Astrocyte (in vitro differentiated cells and primary cell): ENCODE data around the gene KRT71. TPM values are rescaled to one million over a fixed set of nuclear protein-coding genes. Genes with fewer than 3 reads are reported as not detected.

Experiments used
- DNase-seq: peaks from one replicate; pipeline ENCODE4 v3.0.0-alpha.2; 2010; ENCODE audit warnings: low read depth
- FAIRE-seq: peaks from 2 replicates; lab custom pipeline; 2011; peaks lifted over from hg19 to GRCh38; lab: Jason Lieb, UNC
- H2AFZ ChIP-seq: 2 replicates; pipeline ENCODE4 v1.6.0; 2012; ENCODE audit warnings: low read depth, low read length, inconsistent platforms
- H3K27ac ChIP-seq: 2 replicates; pipeline ENCODE4 v1.5.1; 2011; ENCODE audit warnings: low read depth, low read length, inconsistent platforms
- H3K27me3 ChIP-seq: 2 replicates; pipeline ENCODE4 v1.6.0; 2011; ENCODE audit warnings: low read length, inconsistent platforms; ENCODE audit not compliant: insufficient read depth
- H3K36me3 ChIP-seq: 2 replicates; pipeline ENCODE4 v1.5.1; 2011; ENCODE audit warnings: low read length, inconsistent platforms; ENCODE audit not compliant: insufficient read depth
- H3K4me1 ChIP-seq: 2 replicates; pipeline ENCODE4 v1.5.1; 2011; ENCODE audit warnings: low read length, inconsistent platforms; ENCODE audit not compliant: insufficient read depth
- H3K4me2 ChIP-seq: 2 replicates; pipeline ENCODE4 v1.6.0; 2012; ENCODE audit warnings: low read length, inconsistent platforms
- H3K4me3 ChIP-seq: 2 replicates; pipeline ENCODE4 v1.5.1; 2011; ENCODE audit warnings: low read depth, mild to moderate bottlenecking, low read length, inconsistent platforms; ENCODE audit not compliant: insufficient read depth
- H3K79me2 ChIP-seq: 2 replicates; pipeline ENCODE4 v1.6.0; 2012; ENCODE audit warnings: mild to moderate bottlenecking, low read length, inconsistent platforms; ENCODE audit not compliant: insufficient read depth
- H3K9ac ChIP-seq: 2 replicates; pipeline ENCODE4 v1.6.0; 2012; ENCODE audit warnings: mild to moderate bottlenecking, low read length, inconsistent platforms
- H3K9me3 ChIP-seq: 2 replicates; pipeline ENCODE4 v1.5.1; 2012; ENCODE audit warnings: low read depth, mild to moderate bottlenecking, low read length, inconsistent platforms; ENCODE audit not compliant: insufficient read depth
- H4K20me1 ChIP-seq: 2 replicates; pipeline ENCODE4 v1.6.0; 2012; ENCODE audit warnings: low read length, inconsistent platforms; ENCODE audit not compliant: insufficient read depth
- H3K27ac Mint-ChIP-seq: one replicate; pipeline ENCODE4 v1.8.0; 2021; ENCODE audit warnings: mild to moderate bottlenecking, mixed read lengths; ENCODE audit not compliant: unreplicated experiment
- H3K27me3 Mint-ChIP-seq: one replicate; pipeline ENCODE4 v1.8.0; 2021; ENCODE audit warnings: low read depth, mixed read lengths; ENCODE audit not compliant: unreplicated experiment
- H3K36me3 Mint-ChIP-seq: one replicate; pipeline ENCODE4 v1.8.0; 2021; ENCODE audit warnings: low read depth, mixed read lengths; ENCODE audit not compliant: unreplicated experiment
- H3K4me1 Mint-ChIP-seq: one replicate; pipeline ENCODE4 v1.8.0; 2021; ENCODE audit warnings: low read depth, mixed read lengths; ENCODE audit not compliant: unreplicated experiment
- H3K4me3 Mint-ChIP-seq: one replicate; pipeline ENCODE4 v1.8.0; 2021; ENCODE audit warnings: mild to moderate bottlenecking, moderate library complexity, mixed read lengths; ENCODE audit not compliant: unreplicated experiment
- H3K9me3 Mint-ChIP-seq: one replicate; pipeline ENCODE4 v1.8.0; 2021; ENCODE audit warnings: mild to moderate bottlenecking, mixed read lengths; ENCODE audit not compliant: unreplicated experiment
- CTCF ChIP-seq: IDR thresholded peaks from 2 replicates; pipeline ENCODE4 v1.5.1; 2011; ENCODE audit warnings: low read depth, mild to moderate bottlenecking, inconsistent platforms, low read length, moderate library complexity; ENCODE audit not compliant: insufficient read depth
- EZH2 ChIP-seq: IDR thresholded peaks from 2 replicates; pipeline ENCODE4 v1.6.1; 2012; ENCODE audit warnings: mild to moderate bottlenecking, low read length, inconsistent platforms; ENCODE audit not compliant: insufficient read depth
- total RNA-seq: library from RNA; stranded (reverse); gene quantifications from 2 replicates; pipeline ENCODE4 v1.2.1, GENCODE V29; 2021

KRT71 gene
- total RNA-seq, 1 donor from 2014 or later = not detected

- no peak overlapping the region for H3K9ac ChIP-seq
- H3K4me2 ChIP-seq = no peak overlapping the region
- DNase-seq = no peak
- no peak overlapping the region for H3K27ac Mint-ChIP-seq
- H3K4me1 ChIP-seq = no peaks in the 10 kb centered on the region
- H3K4me3 ChIP-seq = no peak overlapping the region
- no peaks in the 10 kb centered on the region for H3K9me3 ChIP-seq
- no peaks in the 10 kb centered on the region for H3K27me3 ChIP-seq
- H3K4me3 Mint-ChIP-seq = no peak overlapping the region
- no peaks in the 10 kb centered on the region for H4K20me1 ChIP-seq
- no peak for TF ChIP-seq EZH2
- no peak for TF ChIP-seq CTCF
- peaks cover 64% of the 10 kb centered on the region for H3K27me3 Mint-ChIP-seq
- H3K4me1 Mint-ChIP-seq = peaks cover 3% of the 10 kb centered on the region
- no peaks in the 10 kb centered on the region for H3K79me2 ChIP-seq
- H3K9me3 Mint-ChIP-seq = peaks cover 8% of the 10 kb centered on the region
- no peaks in the 10 kb centered on the region for H3K36me3 ChIP-seq
- H3K36me3 Mint-ChIP-seq = peaks cover 5% of the 10 kb centered on the region
- no peak for FAIRE-seq
- H3K27ac ChIP-seq = no peak overlapping the region
- no peak overlapping the region for H2AFZ ChIP-seq
Measured at GRCh38 chr12:52528641-52529143, 24.3 kb downstream of the KRT71 start.

- no peak overlapping the region for H3K27ac Mint-ChIP-seq
- peaks cover 5% of the 10 kb centered on the region for H3K36me3 Mint-ChIP-seq
Measured at GRCh38 chr12:52527121-52527800, 25.7 kb downstream of the KRT71 start.

More at GRCh38 chr12:52527121-52527800, 25.7 kb downstream of the KRT71 start:
- Mint-ChIP-seq H3K4me3 (no peak overlapping the region), H3K9me3 (peaks cover 8% of the 10 kb centered on the region), H3K27me3 (peaks cover 64% of the 10 kb centered on the region), H3K4me1 (peaks cover 3% of the 10 kb centered on the region)
- Histone ChIP-seq H4K20me1 (no peaks in the 10 kb centered on the region), H2AFZ (no peak overlapping the region), H3K4me3 (no peak overlapping the region), H3K36me3 (no peaks in the 10 kb centered on the region), H3K9me3 (no peaks in the 10 kb centered on the region), H3K79me2 (no peaks in the 10 kb centered on the region), H3K9ac (no peak overlapping the region), H3K4me2 (no peak overlapping the region), H3K27ac (no peak overlapping the region), H3K4me1 (no peaks in the 10 kb centered on the region), H3K27me3 (peaks cover 9% of the 10 kb centered on the region)
- FAIRE-seq (no peak), DNase-seq (no peak)
- TF ChIP-seq CTCF = no peak
- TF ChIP-seq EZH2 = no peak
